ENCODE results near the gene HSPB6. TPM values are rescaled to one million over a fixed set of nuclear protein-coding genes. Genes with fewer than 3 reads are reported as not detected.

HSPB6 gene
- total and polyA plus RNA-seq, 4 donors, result 2.7 to 17.7 (median 5.6) TPM

GRCh38 chr19:35746531-35746930, 10.3 kb downstream of the HSPB6 start:
- TF ChIP-seq SP1 (IDR thresholded peaks at IDR 0.05) (no peak), JUND (IDR thresholded peaks at IDR 0.05) (no peak), ZBTB33 (IDR thresholded peaks at IDR 0.05) (no peak), HNF4G (IDR thresholded peaks at IDR 0.05) (no peak), ATF3 (IDR thresholded peaks at IDR 0.05) (no peak), RAD21 (IDR thresholded peaks at IDR 0.05) (no peak), TAF1 (conservative IDR thresholded peaks at IDR 0.05) (no peak), GABPA (IDR thresholded peaks at IDR 0.05 in 1 of 2, conservative IDR thresholded peaks at IDR 0.05 in 1 of 2) (no peak), NR2F2 (IDR thresholded peaks at IDR 0.05) (no peak), FOXA2 (IDR thresholded peaks at IDR 0.05) (no peak), YY1 (IDR thresholded peaks at IDR 0.05) (no peak), HNF4A (conservative IDR thresholded peaks at IDR 0.05) (no peak), MAX (IDR thresholded peaks at IDR 0.05) (no peak), CTCF (IDR thresholded peaks at IDR 0.05; ENCODE audit: low read depth, low read length, missing input control) (no peak), EGR1 (IDR thresholded peaks at IDR 0.05; ENCODE audit: low read depth in 2 of 2) (no peak), FOXA1 (IDR thresholded peaks at IDR 0.05) (no peak)
- Histone ChIP-seq H3K9ac (ENCODE audit: low read depth in 1 of 2, low read length in 2 of 2) (no peak overlapping the region), H3K4me1 (ENCODE audit: control insufficient read depth in 4 of 4, insufficient read depth in 4 of 4, low read length in 3 of 4) (peaks cover 6 to 40% (median 28%) of the 10 kb centered on the region in 4 donors)

GRCh38 chr19:35746087-35746462, 10.8 kb downstream of the HSPB6 start:
- Histone ChIP-seq H3K4me1 (ENCODE audit: control insufficient read depth in 4 of 4, insufficient read depth in 4 of 4, low read length in 3 of 4) (peaks cover 6 to 41% (median 29%) of the 10 kb centered on the region in 4 donors), H3K27me3 (ENCODE audit: control insufficient read depth in 4 of 4, insufficient read depth in 4 of 4, low read length in 3 of 4) (no peaks in the 10 kb centered on the region), H3K4me3 (ENCODE audit: low read depth in 1 of 3, low read length in 3 of 3) (peak overlapping the region; percentile 81 to 87 (median 82)), H3K27ac (ENCODE audit: low read depth in 1 of 2, low read length in 2 of 2) (peak overlapping the region; percentile 52 to 68), H3K36me3 (ENCODE audit: control insufficient read depth in 4 of 4, insufficient read depth in 3 of 4, low read depth in 1 of 4, low read length in 3 of 4) (peaks cover 0 to 3% (median 0%) of the 10 kb centered on the region in 4 donors), H3K9ac (ENCODE audit: low read depth in 1 of 2, low read length in 2 of 2) (peak overlapping the region; percentile 51 to 57), H3K9me3 (ENCODE audit: control insufficient read depth in 4 of 4, low read length in 3 of 4) (no peaks in the 10 kb centered on the region)
- 14% methylated on average over 4 of the region's 4 CpGs for WGBS
- TF ChIP-seq GABPA (IDR thresholded peaks at IDR 0.05 in 1 of 2, conservative IDR thresholded peaks at IDR 0.05 in 1 of 2), result no peak
- DNase-seq (ENCODE audit: low spot score), result no peak

More at GRCh38 chr19:35746531-35746930, 10.3 kb downstream of the HSPB6 start:
- 91% methylated on average over 5 of the region's 5 CpGs for whole genome bisulfite sequencing
- DNase-seq (ENCODE audit: low spot score), result no peak
- peaks cover 0 to 3% (median 0%) of the 10 kb centered on the region in 4 donors for H3K36me3 ChIP-seq (ENCODE audit: control insufficient read depth in 4 of 4, insufficient read depth in 3 of 4, low read depth in 1 of 4, low read length in 3 of 4)
- no peaks in the 10 kb centered on the region for H3K27me3 ChIP-seq (ENCODE audit: control insufficient read depth in 4 of 4, insufficient read depth in 4 of 4, low read length in 3 of 4)
- H3K4me3 ChIP-seq (ENCODE audit: low read depth in 1 of 3, low read length in 3 of 3), result peak overlapping the region in 1 of 3 donors; percentile 87
- H3K9me3 ChIP-seq (ENCODE audit: control insufficient read depth in 4 of 4, low read length in 3 of 4), result no peaks in the 10 kb centered on the region
- H3K27ac ChIP-seq (ENCODE audit: low read depth in 1 of 2, low read length in 2 of 2), result no peak overlapping the region
